ENCODE measurements around the gene FRMD3.

FRMD3 gene

GRCh38 chr9:83218411-83219090, 319.6 kb downstream of the FRMD3 start:
- DNase-seq, result no peak

DNA sequence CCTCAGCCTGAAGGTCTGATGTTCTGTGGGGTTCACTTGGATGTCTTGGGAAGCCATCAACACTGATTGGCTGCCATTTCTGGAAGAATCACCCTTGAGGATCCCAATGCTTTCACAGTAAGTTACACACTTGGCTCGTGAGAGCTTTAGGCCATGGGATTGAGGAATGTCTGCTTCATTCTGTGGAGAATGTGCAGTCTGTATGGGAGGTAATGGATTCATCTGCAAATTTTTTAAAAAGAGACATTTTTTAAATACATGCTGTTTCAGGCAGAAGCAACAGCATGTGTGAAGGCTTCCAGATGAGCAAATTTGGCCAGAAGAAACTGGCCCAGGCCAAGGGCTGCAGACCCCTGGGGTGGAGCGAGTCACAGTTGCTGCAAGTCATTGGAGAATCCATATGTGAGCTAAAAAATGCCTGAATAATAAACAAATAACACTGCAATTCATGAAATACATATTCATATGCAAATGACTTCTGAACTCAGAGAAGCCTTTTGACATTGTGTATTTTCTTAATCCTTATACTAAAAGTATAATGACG, 328.9 kb downstream of the FRMD3 start:
- no peak for DNase-seq

GRCh38 chr9:83208065-83208850, 329.9 kb downstream of the FRMD3 start:
- DNase-seq, result no peak

GRCh38 chr9:83204047-83204446, 334.2 kb downstream of the FRMD3 start:
- no peak for DNase-seq

- DNase-seq, result no peak
Measured at GRCh38 chr9:83200531-83200930, 337.7 kb downstream of the FRMD3 start.

DNA sequence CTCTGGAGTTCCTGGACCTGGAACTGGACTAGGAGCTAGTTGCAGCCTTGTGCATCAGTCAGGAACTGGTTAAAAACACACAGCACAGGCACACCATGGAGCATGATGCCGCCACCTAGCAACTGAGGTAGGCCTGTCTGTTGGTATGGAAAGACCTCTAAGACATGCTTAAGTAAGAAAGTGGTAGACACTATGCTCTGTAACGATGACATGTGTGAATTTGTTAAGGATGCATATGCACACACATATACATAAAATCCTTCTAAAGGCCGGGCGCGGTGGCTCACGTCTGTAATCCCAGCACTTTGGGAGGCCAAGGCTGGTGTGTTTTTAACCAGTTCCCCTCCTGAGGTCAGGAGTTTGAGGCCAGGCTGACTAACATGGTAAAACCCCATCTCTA, 338.4 kb downstream of the FRMD3 start:
- no peak for DNase-seq

DNA sequence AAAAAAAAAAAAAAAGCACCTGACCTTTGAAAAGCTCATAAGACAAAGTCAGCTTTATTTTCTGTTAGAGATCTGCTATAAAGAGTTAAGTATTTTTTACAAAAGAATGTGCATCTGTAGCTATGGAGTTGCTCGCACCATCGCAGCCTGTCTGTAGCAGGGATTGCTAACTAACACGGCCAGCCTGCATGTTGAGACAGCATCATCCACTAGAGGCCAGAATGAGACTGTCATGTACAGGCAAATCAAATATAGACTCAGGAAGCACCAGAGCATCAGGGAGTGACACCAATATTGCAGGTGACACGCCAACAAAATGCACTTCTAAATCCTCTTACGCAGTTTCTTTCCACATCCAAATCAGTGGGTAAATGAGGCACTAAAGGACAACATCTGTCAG, 339.0 kb downstream of the FRMD3 start:
- no peak for DNase-seq

- no peak for DNase-seq
Measured at GRCh38 chr9:83198371-83198770, 339.8 kb downstream of the FRMD3 start.

DNA sequence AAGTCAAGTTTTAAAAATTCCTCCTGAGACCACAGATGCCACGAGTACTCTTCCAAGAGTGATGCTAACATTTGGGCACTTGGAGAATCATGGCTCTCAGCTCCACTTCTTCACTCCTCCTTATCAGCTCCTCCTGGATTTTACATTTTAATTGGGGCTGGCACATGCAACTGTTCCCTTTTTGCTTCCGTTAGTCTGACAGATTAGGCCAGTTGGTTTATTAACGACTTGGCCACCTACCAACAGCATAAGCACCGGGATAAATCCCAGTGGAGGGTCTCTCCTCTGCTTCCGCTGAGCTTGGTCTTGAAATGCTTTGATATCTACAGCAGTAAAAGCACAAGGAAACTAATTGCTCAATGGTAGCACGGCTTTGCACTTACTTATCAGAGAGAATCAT, 340.6 kb downstream of the FRMD3 start:
- DNase-seq, result no peak

- no peak for DNase-seq
Measured at GRCh38 chr9:83196946-83197345, 341.3 kb downstream of the FRMD3 start.
